Measurements from ENCODE around the gene MAPT.
A peak's percentile ranks its signal among the peaks of the same experiment; 100 is the strongest.
"Not testable (repeated sequence)": the region's sequence is repeated elsewhere in the genome, so short reads cannot be mapped to it uniquely, and the experiment has no call there.

MAPT gene

DNA sequence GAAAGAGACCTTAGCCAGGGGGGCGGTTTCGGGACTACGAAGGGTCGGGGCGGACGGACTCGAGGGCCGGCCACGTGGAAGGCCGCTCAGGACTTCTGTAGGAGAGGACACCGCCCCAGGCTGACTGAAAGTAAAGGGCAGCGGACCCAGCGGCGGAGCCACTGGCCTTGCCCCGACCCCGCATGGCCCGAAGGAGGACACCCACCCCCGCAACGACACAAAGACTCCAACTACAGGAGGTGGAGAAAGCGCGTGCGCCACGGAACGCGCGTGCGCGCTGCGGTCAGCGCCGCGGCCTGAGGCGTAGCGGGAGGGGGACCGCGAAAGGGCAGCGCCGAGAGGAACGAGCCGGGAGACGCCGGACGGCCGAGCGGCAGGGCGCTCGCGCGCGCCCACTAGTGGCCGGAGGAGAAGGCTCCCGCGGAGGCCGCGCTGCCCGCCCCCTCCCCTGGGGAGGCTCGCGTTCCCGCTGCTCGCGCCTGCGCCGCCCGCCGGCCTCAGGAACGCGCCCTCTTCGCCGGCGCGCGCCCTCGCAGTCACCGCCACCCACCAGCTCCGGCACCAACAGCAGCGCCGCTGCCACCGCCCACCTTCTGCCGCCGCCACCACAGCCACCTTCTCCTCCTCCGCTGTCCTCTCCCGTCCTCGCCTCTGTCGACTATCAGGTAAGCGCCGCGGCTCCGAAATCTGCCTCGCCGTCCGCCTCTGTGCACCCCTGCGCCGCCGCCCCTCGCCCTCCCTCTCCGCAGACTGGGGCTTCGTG lies at the start of gene MAPT:
Gene MAPT (plus strand): TSS at position 533 of the 763 bp plus-strand sequence. CDS start 67,784 bp downstream, outside the sequence.
- peak; percentile 75 for DNase-seq

DNA sequence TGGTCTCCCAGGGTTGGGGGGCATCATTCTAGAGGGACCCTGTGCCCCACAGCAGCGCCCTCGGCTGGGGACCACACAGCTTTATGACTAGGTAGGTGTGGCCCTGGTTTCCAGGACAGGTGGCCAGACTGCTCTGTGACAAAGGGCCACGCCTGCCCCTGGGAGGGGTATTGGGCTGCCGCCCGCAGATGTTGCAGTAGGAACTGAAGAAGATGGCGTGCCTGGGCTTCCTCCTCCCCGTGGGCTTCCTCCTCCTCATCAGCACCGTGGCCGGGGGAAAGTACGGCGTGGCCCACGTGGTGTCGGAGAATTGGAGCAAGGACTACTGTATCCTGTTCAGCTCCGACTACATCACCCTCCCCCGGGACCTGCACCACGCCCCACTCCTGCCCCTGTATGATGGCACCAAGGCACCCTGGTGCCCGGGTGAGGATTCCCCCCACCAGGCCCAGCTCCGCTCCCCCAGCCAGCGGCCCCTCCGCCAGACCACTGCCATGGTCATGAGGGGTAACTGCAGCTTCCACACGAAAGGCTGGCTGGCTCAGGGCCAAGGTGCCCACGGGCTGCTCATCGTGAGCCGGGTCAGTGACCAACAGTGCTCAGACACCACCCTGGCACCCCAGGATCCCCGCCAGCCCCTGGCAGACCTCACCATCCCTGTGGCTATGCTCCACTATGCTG lies 49.5 kb upstream of the MAPT start, which contains the start of gene SPPL2C:
Gene SPPL2C (plus strand): TSS at position 187 of the 681 bp plus-strand sequence. CDS start 26 bp downstream, at position 213.
- no peak for DNase-seq

DNA sequence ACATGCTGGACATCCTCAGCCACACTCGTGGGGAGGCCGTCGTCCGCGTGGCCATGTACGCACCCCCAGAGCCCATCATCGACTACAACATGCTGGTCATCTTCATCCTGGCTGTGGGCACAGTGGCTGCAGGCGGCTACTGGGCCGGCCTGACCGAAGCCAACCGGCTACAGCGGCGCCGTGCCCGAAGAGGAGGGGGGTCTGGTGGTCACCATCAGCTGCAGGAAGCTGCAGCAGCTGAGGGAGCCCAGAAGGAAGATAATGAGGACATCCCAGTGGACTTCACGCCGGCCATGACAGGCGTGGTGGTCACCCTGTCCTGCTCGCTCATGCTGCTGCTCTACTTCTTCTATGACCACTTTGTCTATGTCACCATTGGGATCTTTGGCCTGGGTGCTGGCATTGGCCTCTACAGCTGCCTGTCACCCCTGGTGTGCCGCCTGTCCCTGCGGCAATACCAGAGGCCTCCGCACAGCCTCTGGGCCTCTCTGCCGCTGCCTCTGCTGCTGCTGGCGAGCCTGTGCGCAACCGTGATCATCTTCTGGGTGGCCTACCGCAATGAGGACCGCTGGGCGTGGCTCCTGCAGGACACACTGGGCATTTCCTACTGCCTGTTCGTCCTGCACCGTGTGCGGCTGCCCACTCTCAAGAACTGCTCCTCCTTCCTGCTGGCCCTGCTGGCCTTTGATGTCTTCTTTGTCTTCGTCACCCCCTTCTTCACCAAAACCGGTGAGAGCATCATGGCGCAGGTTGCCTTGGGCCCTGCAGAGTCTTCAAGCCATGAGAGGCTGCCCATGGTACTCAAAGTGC lies 48.8 kb upstream of the MAPT start:
- DNase-seq: no peak

DNA sequence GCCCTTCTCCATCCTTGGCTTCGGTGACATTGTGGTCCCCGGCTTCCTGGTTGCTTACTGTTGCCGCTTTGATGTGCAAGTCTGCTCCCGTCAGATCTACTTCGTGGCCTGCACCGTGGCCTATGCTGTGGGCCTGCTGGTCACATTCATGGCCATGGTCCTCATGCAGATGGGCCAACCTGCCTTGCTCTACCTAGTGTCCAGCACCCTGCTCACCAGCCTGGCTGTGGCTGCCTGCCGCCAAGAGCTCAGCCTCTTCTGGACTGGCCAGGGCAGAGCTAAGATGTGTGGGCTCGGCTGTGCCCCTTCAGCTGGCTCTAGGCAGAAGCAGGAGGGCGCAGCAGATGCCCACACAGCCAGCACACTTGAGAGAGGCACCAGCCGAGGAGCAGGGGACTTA lies 48.1 kb upstream of the MAPT start:
- no peak for DNase-seq

DNA sequence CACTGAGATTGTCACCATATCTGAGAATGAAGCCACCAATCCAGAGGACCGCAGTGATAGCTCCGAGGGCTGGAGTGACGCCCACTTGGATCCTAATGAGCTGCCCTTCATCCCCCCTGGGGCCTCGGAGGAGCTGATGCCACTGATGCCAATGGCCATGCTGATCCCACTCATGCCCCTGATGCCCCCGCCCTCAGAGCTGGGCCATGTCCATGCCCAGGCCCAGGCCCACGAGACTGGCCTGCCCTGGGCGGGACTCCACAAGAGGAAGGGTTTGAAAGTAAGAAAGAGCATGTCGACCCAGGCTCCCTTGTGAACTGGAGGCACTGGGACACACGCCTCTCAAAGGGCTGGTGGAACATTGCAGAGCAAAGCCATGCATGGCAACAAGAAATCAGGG lies 47.7 kb upstream of the MAPT start:
- DNase-seq: no peak

DNA sequence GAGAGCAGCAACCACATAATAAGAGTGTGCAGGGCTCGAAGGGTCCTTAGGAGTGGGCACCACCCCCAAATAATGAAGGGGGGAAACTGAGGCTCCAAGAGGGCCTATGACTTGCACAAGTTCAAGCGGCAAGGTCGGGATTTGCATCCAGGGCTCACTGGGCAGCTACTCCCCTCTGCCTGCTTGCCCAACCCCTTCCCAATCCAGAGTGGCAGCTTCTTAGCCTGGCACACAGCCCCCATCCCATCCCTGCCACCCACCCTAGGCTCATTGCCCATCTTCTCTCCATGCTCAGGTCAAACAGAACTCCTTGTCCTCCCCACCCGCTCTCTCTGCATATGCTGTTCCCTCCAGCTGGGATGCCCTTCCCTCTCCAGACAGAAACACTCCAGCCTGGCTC lies 47.3 kb upstream of the MAPT start:
- DNase-seq: no peak

DNA sequence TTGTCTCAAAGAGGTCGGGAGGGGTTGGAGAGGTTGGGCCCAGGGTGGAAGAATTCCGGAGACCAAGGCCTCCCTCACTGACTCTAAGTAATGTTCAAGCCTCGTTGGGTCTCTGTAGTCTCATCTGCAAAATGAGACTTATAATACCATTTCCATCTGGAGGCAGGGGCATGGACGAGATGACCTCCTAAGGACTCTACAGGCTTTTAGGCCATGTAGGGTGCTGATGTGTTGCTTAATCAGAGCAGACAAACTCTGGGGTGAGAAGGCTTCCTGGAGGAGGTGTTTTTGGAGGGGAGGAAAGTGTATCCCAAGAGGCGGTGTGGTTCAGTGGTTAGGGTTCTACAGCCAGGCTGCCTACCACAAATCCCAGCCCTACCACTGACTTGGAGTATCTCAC lies 46.6 kb upstream of the MAPT start:
- no peak for DNase-seq

DNA sequence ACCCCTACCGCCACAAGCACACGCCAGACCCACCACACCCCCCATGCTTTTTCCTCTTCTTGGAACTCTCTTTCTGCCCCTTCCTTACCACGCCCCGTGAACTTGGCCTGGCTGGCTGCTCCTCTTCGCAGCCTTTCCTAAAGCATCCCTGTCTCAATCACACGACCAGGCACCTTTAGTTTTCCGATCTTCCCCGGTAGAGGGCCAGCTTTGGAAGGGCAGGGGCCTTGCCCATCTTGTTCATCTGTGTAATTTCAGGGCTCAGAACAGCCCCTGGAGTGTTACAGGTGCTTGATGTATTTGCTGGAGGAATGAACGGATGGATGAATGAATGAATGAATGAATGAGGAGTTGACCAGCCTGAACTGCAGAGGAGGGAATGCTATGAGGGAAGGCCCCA lies 45.9 kb upstream of the MAPT start:
- DNase-seq: no peak

DNA sequence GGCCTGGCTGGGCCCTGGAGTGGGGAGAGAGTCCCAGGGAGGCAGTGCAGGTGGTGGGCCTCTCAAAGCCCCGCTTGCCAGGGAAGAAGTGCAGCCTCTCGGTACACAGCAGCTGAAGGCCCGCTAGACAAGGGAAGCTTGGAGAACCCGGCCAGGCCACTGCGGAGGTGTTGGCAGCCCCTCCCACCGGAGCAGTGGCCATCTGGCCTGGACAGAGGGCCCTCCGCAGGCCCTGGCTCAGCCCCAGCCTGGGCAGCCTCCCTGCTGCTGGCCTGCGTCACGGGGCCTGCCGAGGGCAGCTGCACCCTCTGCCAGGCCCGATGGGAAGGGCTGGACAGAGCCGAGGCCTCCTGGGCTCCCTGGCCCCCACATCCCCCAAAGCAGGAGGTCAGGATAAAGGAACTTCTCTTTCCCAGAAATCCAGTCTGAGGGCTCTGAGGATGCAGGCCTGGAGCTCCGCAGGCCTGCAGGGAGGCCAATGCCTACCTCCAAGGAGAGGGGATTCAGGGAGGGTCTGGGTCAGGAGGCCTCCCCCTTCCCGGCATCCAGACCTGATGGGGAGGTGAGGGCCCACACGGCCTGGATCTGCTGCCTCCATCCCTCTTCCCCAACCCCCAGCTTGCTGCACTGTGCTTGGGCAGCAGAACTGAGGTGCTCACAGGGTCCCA lies 45.4 kb upstream of the MAPT start:
- DNase-seq: no peak

DNA sequence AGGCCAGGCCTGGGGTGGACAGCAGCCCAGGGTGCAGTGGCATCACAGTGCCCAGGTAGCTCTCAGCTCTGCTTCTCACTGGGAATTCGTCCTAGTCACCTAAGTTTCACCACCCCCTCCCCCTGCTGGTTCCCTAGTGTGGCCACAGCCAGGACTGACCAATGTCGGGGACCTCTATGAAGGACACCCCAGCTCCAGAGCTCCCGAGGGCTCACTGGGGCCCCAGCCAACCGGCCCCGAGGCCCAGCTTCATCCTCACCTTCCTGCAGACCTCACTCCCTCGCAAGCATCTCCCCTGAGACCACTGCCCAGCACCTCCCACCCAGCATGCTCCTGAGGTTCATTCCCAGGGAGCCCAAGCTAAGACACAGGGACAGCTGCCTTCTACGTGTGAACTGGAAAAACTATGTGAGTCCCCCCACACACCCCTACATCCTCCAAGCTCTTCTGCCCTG lies 44.8 kb upstream of the MAPT start:
- no peak for DNase-seq

DNA sequence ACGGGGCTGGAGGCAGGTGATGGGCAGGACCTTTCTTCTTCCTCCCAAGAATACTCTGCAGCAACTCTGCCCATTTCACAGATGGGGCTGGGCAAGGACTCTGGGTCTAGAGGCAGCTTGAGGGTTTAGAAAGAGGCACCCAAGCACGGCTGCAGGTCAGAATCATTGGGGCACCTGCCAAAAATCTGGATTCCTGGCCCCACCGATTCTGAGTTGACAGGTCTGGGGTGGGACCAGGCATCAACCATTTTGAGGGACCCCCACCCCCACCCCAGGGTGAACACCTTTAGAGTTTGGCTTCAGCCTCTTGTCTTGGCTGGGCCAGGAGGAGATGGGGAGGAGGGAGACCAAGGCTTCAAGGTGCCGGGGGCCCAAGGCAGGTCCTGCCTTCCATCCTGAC lies 44.3 kb upstream of the MAPT start:
- DNase-seq: no peak

DNA sequence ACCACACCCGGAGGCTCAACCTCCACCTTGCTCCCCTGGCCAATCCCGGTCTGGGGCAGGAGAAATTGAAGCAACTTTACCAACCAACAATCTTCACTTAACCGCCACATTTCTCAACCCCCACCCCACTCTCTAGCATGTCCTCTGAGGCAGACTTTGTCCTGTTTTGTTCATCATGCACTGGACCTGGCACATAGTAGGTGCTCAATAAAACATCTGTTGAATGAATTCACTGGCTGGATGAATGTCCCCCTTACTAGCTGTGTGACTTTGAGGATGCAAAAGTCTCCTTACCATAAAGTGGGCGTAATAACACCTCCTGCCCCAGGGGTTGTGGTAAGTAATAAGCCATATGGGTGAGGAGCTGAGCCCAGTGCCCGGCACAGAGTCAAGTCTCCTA lies 43.9 kb upstream of the MAPT start:
- no peak for DNase-seq

DNA sequence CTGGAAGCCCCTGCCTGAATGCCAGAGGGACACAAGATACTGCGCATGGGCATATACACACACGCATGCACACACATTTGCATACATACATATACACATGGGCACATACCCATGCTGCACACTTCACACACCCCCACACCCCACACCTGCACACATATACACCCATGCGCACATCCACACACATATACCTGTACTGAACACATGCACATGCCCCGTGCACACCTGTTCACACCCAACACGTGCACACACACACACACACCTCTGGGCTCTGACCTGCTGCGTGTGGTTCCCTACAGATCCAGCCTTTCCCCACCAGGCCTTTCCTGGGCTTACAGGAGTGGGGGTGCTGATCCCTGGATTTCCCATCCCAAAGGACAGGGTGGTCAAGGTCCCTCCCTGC lies 43.3 kb upstream of the MAPT start:
- no peak for DNase-seq

DNA sequence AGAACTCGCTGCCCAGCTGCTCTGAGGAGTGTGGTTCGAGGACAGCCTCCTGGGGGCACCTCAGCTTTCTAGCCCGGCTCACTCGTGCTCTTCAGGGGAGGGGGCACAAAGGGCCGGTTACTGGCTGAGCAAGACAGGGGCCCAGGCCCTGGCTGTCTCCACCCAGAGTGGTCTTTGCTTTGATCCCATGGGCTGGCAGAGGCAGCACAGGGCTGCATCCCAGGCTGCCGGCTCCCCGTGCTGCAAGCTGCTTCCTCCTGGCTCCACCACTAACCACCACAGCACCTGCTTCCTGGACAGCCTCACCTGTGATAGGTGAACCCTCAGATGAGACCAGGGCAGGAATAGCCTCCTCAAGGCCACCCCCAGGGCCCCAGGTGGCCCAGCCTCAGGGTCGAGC lies 42.9 kb upstream of the MAPT start:
- DNase-seq: no peak

DNA sequence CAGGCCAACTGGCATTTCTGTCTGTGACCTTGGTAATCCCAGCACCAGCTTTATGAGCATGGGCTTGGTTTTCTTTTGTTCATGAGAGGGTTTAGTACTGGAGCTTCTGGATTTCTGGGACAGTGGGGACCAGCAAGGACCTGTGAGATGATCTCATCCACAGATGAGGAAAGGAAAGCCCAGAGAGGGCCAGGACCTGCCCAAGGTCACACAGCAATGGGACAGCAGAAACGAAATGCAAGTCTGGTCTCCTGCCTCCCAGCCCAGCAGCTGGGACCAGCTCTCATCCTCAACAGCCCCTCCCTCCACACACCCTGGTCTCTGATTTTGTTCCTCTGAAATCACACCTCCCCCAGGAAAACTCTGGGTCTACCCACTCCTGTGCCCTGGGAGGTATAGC lies 42.5 kb upstream of the MAPT start:
- DNase-seq: no peak

DNA sequence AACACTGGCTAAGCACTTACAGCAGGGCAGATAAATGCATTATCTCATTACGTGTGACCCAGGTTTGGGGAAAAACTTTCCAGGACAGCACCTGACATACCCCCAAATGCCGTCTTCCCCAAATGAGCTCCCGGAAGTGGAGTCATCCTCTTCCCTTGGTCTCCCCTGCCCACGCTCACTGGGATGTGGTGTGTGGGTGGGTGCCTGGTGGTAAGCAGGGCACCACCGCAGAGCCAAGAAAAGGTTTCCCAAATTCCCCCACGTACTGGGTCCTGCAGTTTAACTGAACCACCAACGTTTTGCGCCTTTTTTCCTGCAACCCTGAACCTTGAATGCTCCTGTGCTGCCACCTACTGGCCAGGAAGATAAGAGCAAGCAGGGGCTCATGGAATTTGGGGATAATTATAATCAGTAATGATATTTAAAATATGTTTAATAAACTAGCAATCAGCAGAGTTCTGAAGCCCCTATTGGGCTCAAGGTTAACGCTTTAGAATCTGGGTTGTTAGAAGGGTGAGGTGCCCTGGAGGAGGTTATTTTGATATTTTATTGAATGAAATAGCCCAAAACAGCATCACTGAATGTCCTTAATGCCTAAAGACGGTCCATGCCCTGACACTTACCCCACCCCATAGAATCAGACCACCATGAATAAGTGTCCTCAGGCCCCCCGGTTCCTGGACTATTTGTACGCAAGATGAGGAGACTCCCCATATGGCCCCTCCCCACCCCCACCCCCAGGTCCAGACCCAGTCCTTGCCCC lies 41.6 kb upstream of the MAPT start:
- DNase-seq: peak; percentile 0

DNA sequence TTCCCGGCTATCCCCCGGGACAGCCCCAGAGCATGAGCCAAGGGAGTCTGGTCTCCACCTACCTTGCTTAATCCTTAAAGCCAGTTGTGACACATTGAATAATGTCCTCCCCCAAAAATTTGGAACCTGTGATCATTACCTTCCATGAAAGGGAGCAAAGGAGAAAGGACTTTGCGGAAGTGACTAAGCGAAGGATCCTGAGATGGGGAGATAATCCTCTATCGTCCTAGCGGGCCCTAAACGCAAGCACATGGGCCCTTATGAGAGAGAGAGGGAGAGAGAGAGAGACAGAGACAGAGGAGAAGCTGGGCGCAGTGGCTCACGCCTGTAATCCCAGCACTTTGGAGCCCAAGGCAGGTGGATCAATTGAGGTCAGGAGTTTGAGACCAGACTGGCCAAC lies 40.1 kb upstream of the MAPT start:
- DNase-seq: no peak

DNA sequence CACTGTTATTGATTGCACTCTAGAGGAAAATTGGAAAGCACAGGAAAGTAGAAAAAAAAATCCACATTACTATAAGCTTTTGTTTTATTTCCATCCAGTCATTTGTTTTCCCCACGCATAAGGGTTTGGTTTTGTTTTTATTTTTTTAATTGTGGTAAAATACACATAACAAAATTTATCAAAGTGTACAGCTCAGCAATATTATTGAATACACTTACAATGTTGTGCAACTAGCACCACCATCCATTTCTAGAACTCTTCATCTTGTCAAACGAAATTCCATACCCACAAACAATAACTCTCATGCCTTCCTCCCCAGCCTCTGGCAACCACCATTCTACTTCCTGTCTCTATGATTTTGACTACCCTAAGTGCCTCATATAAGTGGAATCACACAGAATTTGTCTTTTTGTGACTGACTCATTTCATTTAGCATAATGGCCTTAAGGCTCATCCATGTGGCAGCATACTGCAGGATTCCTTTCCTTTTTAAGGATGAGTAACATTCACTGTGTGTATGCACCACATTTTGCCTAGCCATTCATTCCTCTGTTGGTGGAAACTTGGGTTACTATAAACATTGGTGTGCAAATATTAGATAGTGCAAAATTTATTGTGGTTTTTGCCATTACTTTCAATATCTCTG lies 38.5 kb upstream of the MAPT start:
- no peak for DNase-seq

DNA sequence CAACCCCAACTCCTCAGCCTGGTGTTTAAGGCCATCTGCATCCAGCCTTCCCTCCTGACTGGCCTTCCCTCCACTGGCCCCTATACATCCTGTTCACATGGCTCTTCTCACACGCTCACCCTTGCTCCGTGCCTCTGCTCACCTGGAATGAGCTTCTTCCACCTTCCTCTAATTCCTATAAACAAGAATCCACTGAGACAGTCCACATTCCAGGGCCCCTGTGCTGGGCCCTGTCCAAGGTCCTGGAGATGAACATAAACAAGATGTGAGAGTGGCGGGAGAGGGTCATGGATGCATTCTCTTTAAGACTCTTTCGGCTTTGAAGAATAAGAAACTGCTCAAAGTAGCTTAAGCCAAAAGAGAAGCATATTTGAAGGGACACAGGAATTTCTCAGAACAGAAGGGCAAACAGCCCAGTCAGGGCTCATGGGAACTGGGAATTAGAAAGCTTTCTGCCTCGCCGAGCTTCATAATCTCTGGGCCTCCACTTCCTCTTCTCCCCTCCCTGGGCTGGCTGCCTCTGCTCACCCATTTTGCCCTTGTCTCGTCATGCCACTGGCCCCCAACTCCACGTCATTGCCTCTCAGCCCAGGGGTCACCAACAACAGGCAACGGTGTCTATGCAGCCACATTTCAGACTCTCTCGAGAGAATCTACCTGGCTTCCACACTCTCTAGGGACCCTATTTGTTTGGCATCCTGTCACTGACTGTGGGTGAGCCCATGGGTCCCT lies 36.2 kb upstream of the MAPT start:
- no peak for DNase-seq

DNA sequence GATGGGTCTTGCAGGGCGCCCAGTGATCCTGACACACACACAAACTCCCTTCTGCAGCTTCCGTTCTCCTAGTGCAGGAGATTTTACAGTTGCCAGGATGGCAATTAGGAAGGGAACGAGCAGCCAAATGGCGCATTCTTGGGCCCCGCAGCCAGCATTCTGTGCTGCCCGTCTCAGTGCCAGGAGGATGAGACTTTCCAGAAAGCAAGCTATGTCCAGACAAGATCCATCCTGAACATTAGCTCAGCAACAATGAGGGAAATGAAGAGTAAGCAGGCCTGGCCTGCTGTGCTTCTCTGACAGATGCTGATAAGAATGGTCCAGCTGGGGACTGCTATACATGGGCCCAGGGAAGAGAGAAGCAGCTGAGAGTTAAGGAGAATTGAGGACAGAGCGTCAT lies 33.2 kb upstream of the MAPT start:
- DNase-seq: no peak

DNA sequence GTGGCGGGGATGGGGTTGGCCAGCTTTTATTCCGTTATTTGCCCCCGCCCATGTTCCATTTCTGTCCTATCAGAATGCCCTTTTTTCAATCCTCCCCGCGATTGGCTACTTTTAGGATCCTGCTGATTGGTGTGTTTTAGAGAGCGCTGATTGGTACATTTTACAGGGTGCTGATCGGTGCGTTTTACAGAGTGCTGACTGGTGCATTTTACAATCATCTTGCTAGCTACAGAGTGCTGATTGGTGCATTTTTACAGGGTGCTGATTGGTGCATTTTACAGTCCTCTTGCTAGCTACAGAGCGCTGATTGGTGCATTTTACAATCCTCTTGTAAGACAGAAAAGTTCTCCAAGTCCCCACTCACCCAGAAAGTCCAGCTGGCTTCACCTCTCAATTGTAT lies 32.2 kb upstream of the MAPT start:
- DNase-seq: not testable (repeated sequence)
